Glutamatergic neuron (in vitro differentiated cells): Measurements from ENCODE around the gene RIIAD1. TPM values are rescaled to one million over a fixed set of nuclear protein-coding genes. Genes with fewer than 3 reads are reported as not detected.
A peak's percentile ranks its signal among the peaks of the same experiment; 100 is the strongest.

Experiments used
- DNase-seq: peaks from one replicate; pipeline ENCODE4 v3.0.0; 2022
- H3K27ac Mint-ChIP-seq: one replicate; pipeline ENCODE4 v1.8.0; 2020; ENCODE audit warnings: mild to moderate bottlenecking, mixed read lengths, inconsistent platforms; ENCODE audit not compliant: unreplicated experiment
- H3K27me3 Mint-ChIP-seq: one replicate; pipeline ENCODE4 v1.8.0; 2020; ENCODE audit warnings: mild to moderate bottlenecking, moderate library complexity, mixed read lengths, inconsistent platforms; ENCODE audit not compliant: unreplicated experiment
- H3K36me3 Mint-ChIP-seq: one replicate; pipeline ENCODE4 v1.8.0; 2020; ENCODE audit warnings: mild to moderate bottlenecking, mixed read lengths, inconsistent platforms; ENCODE audit not compliant: unreplicated experiment
- H3K4me1 Mint-ChIP-seq: one replicate; pipeline ENCODE4 v1.8.0; 2020; ENCODE audit warnings: mild to moderate bottlenecking, low read depth, mixed read lengths, inconsistent platforms; ENCODE audit not compliant: unreplicated experiment
- H3K4me3 Mint-ChIP-seq: one replicate; pipeline ENCODE4 v1.8.0; 2020; ENCODE audit warnings: mild to moderate bottlenecking, mixed read lengths, inconsistent platforms; ENCODE audit not compliant: unreplicated experiment
- H3K9me3 Mint-ChIP-seq: one replicate; pipeline ENCODE4 v1.8.0; 2020; ENCODE audit warnings: mild to moderate bottlenecking, moderate library complexity, mixed read lengths, inconsistent platforms; ENCODE audit not compliant: unreplicated experiment
- total RNA-seq: library from RNA; stranded (reverse); fragmentation: NEBNext Ultra II Directional; extraction: Animal tissue kit (Norgen Biotek cat#: 25700); gene quantifications from one replicate; pipeline ENCODE4 v1.2.1, GENCODE V29; 2021; ENCODE audit not compliant: unreplicated experiment
- TF ChIP-seq, protein P1 (sequence below): fragments of 200-600 bp; sonication (generic); IDR thresholded peaks from one replicate; pipeline ENCODE4 v1.5.0; 2021; ENCODE audit not compliant: partially characterized antibody, unreplicated experiment

RIIAD1 gene
- total RNA-seq, 1 donor from 2014 or later, result 3.8 TPM

DNA sequence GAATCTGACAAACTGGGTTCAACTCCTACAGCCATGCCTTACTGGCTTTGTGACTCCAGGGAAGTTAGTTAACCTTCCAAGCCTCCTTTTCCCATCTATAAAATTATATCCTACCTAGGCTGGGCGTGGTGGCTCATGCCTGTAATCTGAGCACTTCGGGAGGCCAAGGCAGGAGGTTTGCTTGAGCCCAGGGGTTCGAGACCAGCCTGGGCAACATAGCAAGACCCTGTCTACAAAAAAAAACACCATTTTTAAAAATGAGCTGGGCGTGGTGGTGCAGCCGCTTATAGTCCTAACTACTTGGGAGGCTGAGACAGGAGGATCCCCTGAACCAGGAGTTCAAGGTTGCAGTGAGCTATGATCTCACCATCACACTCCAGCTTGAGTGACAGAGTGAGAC, 19.8 kb upstream of the RIIAD1 start:
- TF ChIP-seq, protein P1, sequence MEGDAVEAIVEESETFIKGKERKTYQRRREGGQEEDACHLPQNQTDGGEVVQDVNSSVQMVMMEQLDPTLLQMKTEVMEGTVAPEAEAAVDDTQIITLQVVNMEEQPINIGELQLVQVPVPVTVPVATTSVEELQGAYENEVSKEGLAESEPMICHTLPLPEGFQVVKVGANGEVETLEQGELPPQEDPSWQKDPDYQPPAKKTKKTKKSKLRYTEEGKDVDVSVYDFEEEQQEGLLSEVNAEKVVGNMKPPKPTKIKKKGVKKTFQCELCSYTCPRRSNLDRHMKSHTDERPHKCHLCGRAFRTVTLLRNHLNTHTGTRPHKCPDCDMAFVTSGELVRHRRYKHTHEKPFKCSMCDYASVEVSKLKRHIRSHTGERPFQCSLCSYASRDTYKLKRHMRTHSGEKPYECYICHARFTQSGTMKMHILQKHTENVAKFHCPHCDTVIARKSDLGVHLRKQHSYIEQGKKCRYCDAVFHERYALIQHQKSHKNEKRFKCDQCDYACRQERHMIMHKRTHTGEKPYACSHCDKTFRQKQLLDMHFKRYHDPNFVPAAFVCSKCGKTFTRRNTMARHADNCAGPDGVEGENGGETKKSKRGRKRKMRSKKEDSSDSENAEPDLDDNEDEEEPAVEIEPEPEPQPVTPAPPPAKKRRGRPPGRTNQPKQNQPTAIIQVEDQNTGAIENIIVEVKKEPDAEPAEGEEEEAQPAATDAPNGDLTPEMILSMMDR, result no peak
- Mint-ChIP-seq H3K4me1 (peaks cover 20% of the 10 kb centered on the region), H3K27ac (no peak overlapping the region), H3K9me3 (peaks cover 5% of the 10 kb centered on the region), H3K27me3 (peaks cover 4% of the 10 kb centered on the region), H3K4me3 (no peak overlapping the region), H3K36me3 (peaks cover 13% of the 10 kb centered on the region)
- DNase-seq, result no peak

DNA sequence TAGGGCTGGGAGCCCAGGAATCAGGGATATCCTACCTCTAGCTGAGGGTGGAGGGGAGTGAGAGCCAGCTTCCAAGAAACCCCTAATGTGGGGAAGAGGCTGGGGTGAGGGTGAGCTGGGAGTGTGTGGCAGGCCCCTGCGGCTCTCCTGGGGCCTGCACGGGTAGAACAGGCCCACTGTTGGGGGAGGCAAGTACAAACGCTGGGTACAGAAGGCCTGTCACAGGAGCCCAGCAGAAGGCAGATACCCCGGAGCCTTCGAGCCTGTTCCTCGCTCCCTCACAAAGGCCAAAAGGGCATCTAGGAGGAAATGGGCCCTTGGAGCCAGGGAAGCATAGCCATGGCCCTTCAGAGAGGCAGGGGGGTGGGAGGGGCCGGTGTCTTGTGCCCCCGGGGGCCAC, 18.4 kb upstream of the RIIAD1 start:
- Mint-ChIP-seq H3K27ac (no peak overlapping the region), H3K36me3 (peaks cover 13% of the 10 kb centered on the region), H3K4me3 (no peak overlapping the region), H3K4me1 (peaks cover 20% of the 10 kb centered on the region), H3K9me3 (peaks cover 5% of the 10 kb centered on the region), H3K27me3 (peaks cover 6% of the 10 kb centered on the region)
- no peak for DNase-seq
- TF ChIP-seq, protein P1, result no peak

DNA sequence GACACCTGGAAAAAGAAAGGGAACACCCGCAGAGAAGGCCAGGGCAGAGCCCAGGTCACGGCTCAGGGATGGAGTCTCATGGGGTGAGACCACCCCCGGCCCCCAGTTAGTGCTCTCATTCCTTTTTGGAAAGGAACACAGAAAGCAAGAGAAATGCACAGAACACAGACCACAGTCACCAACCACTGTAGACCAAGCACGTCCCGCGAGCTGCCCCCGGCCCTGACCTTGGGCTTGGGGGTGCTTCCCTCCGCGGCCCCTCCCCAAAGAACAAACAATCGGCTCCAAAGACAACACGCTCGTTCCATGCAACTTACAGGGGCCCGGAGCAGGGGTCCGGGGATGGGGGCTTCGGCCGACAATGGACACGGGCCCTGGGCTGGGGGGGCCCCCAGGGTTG, 17.5 kb upstream of the RIIAD1 start:
- Mint-ChIP-seq H3K36me3 (peaks cover 13% of the 10 kb centered on the region), H3K4me3 (peak overlapping the region; percentile 10), H3K9me3 (peaks cover 7% of the 10 kb centered on the region), H3K27ac (no peak overlapping the region), H3K27me3 (peaks cover 4% of the 10 kb centered on the region), H3K4me1 (peaks cover 15% of the 10 kb centered on the region)
- TF ChIP-seq, protein P1, result no peak
- DNase-seq, result no peak

DNA sequence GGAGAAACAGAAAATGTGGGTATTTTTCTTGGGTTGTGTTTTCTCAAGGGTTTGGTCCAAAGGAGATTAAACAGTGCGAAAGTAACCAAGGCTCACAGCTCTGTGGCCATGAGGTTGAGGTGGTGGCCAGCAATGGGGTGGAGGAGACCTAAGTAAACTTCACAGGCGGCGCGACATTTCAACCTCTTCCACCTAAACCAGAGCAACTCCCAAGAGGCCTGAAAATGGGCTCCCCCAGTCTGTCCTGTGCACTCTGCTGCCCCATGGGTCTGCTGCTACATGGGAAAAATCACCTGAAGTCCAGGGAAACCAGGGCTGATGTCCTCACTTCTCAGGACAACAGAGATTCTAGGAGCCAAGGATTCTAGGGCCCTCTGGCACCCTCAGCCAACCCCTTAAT, 17.1 kb upstream of the RIIAD1 start:
- no peak overlapping the region for H3K4me3 Mint-ChIP-seq
- H3K36me3 Mint-ChIP-seq, result peaks cover 13% of the 10 kb centered on the region
- H3K4me1 Mint-ChIP-seq, result peaks cover 12% of the 10 kb centered on the region
- H3K27ac Mint-ChIP-seq, result no peak overlapping the region
- no peak for DNase-seq
- peaks cover 6% of the 10 kb centered on the region for H3K27me3 Mint-ChIP-seq
- H3K9me3 Mint-ChIP-seq, result peaks cover 7% of the 10 kb centered on the region
- TF ChIP-seq, protein P1, result no peak

DNA sequence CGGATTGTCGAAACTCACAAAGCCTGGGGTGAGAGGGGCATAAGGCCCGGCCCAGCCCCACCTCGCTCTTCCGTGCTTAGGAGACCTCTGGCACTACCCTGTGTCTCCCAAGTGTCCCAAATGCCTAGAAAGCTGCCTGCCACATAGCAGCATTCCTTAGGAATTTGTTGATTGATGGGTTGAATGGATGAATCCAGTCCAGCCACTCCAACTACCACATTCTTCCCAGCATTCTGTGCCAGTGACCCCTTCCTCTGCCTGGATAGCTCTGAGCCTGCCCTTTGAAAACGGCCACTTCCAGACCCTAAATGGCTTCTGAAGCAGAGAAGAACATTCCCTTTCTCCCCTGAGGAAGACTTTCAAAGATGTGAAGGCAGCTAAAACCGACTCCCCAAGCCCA, 16.2 kb upstream of the RIIAD1 start:
- H3K9me3 Mint-ChIP-seq, result peaks cover 7% of the 10 kb centered on the region
- no peak overlapping the region for H3K27ac Mint-ChIP-seq
- H3K4me3 Mint-ChIP-seq, result no peak overlapping the region
- DNase-seq, result no peak
- H3K4me1 Mint-ChIP-seq, result peaks cover 15% of the 10 kb centered on the region
- H3K27me3 Mint-ChIP-seq, result peaks cover 7% of the 10 kb centered on the region
- TF ChIP-seq, protein P1, result no peak
- peaks cover 13% of the 10 kb centered on the region for H3K36me3 Mint-ChIP-seq
